Measurements from ENCODE around the gene CSNK1D.

- no peak for TF ChIP-seq CTCF (IDR thresholded peaks at IDR 0.05; ENCODE audit: low read depth, low read length)
- no peak for TF ChIP-seq EZH2phosphoT487 (IDR thresholded peaks at IDR 0.05; ENCODE audit: low read depth)
Observed at GRCh38 chr17:82195675-82196672, 77.5 kb downstream of the CSNK1D start.
